GM19193 (cell line): Measurements from ENCODE around the gene MAPK13.

Source experiments
- POLR2A ChIP-seq: IDR thresholded peaks from 4 replicates; pipeline ENCODE4 v1.6.1; 2011; ENCODE audit not compliant: insufficient read depth, insufficient read length; ENCODE audit errors: extremely low read depth

MAPK13 gene

DNA sequence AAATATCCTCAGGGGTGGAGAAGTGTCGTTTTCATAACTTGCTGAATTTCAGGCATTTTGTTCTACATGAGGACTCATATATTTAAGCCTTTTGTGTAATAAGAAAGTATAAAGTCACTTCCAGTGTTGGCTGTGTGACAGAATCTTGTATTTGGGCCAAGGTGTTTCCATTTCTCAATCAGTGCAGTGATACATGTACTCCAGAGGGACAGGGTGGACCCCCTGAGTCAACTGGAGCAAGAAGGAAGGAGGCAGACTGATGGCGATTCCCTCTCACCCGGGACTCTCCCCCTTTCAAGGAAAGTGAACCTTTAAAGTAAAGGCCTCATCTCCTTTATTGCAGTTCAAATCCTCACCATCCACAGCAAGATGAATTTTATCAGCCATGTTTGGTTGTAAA is 20.3 kb upstream of the MAPK13 start:
- TF ChIP-seq POLR2A = no peak

DNA sequence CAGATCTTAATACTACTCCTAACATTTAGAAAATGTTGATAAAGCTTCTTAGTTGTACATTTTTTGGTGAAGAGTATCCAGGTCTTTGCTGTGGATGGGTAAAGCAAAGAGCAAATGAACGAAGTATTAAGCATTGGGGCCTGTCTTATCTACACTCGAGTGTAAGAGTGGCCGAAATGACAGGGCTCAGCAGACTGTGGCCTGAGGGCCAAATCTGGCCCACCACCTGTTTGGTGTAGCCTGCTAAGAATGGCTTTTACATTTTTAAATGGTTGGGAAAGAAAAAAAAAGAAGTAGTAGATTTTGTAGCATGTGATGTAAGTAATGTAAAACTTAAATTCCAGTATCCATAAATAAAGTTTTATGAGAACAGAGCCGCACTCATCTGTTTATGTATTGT is 19.4 kb upstream of the MAPK13 start:
- TF ChIP-seq POLR2A = no peak

DNA sequence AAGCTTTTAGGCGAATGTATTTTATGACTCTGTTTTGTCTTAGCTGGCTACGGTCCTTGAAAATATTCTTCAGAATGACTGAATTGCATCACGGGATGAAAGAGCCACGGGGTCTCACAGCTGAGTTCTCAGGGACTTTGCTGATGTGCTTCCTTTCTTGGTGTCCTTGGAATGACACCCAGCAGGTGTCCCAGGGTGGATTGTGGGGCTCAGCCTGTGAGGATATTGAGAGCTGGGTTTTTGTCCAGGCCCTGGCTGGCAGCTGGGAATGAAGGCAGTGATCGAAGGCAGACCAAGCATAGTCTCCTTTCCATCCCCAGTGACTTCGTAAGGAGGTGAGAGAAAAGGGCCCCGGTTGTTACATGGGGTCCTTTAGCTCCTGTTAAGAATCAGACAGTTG is 18.8 kb upstream of the MAPK13 start:
- TF ChIP-seq POLR2A = no peak

- TF ChIP-seq POLR2A = no peak
Measured at GRCh38 chr6:36113049-36113448, 17.3 kb upstream of the MAPK13 start.

DNA sequence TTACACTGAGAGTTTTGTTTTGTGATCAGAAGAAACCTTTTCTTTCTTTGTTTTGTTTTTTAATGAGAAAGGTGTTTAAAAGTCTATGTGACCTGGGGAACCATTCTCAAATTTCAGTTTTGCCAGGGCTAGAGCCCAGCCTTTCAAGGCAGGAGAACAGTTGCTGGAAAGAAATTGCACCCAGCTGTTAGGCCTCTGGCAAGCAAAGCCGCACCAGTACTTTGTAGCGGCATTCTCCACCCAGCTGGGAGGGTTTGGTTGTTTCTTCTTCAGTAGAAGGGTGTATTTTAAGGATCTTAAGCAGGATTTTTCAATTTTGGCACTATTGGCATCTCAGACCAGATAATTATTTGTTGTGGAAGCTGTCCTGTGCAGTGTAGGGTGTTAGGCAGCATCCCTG is 16.6 kb upstream of the MAPK13 start:
- no peak for TF ChIP-seq POLR2A

DNA sequence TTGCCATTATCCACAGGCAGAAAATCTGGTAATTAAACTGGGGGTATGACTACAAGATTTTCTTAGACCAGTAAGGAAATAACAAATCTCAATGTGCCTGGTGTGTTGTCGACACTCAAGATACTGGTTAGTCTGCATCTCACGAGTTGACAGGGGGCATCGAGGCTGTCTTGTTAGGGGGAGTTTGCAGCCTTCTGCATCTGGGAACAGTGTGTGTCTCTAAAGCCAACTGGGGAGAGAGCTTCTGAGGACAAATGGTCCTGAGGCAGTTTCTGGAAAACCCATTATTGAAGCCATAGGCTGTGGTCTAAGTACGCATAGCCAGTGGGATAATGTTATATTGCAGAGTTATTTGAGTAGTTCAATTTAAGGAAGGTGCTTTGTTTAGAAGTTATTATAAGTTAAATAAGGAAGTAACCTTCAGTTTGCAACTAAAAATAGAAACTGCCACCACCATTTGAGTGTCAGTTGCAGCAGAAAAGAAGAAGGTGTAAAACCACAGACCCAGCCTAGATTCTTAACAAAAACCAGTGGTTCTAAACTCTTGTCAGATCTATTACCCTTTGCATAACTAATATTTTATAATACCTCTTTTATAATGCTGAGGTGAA is 15.4 kb upstream of the MAPK13 start:
- TF ChIP-seq POLR2A = no peak

DNA sequence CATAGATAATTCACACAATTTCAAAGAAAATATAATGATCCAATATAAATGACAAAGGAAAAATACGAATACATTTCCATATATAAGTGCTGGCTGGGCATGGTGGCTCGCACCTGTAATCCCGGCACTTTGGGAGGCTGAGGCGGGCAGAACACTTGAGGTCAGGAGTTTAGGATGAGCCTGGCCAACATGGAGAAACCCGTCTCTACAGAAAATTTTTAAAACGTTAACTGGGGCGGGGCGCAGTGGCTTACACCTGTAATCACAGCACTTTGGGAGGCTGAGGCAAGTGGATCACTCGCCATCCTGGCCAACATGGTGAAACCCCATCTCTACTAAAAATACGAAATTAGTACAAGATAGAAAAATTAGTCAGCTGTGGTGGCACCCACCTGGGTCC is 14.9 kb upstream of the MAPK13 start:
- TF ChIP-seq POLR2A = no peak

DNA sequence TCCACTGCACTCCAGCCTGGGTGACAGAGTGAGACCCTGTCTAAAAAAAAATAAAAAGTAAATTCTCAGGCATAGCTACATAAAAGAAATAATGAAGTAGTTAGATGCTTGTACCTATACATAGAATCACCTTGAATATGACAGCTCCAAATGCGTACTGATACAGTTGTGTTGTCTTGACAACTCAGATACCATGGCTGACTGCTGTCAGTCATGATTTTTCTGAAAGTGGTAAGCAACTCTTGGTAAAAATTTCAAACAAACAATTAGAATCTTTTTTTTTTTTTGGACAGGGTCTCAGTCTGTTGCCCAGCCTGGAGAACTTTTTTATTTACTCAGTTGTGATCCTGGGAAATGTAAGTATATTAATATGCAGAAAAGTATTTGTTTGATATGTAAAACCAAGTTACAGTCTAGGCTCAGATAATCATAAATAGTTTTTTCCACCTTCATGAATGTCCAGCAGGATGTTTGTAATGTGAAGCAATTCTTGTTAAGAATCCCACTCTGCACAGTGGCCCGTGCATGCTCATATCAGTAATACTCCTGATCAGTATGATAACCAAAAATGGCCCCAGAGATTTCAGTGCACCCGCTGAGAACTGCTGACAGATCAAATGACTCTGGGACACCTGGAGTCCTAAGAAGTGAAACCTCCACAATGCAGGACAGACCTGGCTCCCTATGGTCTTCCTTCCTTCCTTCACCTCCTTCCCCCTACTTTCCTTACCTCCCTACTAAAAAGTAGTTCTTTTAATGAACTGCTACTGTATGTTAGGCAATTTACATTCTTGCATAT is 14.0 kb upstream of the MAPK13 start:
- no peak for TF ChIP-seq POLR2A

GRCh38 chr6:36116943-36117342 is 13.4 kb upstream of the MAPK13 start:
- TF ChIP-seq POLR2A = no peak

DNA sequence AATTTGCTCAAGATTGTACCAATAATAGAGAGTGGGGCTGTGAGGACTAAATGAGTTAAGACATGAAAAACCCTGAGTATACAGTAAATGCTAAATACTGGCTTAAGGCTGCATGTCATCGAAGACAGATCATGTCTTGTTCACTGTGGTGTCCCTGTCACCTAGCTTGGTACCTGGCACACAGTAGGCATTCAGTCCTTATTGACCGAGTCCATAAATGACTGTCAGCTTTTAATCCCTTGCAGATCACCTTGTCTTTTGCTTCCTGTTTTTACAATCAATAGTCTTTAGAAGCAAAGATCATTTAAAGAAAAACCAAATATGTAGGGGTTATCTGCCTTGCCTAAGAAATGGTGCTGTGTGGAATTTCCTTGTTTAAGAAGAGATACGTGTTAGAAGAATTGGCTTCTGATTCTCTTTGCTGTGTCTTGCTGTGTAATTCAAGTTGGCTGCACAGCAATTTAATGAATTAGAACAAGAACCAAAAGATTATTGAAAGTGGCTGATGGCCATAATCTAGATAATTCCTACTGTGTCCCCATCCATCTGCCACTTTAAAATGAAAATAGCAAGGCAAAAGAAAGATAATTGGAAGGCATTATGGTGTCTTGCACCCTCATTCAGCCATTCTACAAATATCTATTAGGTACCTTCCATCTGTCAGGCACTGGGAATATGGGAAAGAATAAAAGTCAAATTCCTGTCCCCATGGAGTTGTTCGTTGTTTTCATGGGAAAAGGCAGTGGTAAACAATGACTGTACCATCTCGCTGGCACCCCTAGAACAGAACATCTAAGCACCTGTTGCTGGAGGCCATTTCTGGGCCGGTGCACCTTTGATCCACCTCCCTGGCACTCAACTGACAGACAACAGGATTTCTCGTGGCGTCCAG is 12.4 kb upstream of the MAPK13 start:
- TF ChIP-seq POLR2A = no peak

GRCh38 chr6:36118550-36119107 is 11.7 kb upstream of the MAPK13 start:
- TF ChIP-seq POLR2A = no peak

DNA sequence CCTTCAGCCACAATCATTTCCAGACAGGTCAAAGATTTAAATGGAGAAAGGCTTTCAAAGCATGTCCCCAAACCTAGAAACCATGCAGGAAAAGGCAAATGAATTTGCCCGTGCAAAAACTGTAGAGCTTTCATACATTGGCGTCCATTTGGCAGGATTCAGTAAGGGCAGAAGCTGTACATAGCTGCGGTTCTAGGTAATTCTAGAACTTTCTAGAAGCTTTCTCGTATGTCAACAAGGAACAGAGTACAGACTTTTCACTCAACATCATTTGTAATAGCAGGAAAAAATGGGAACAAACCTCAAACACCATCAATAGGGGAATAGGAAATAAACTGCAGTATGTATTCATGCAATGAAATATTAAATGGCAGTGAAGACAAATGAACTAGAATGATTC is 11.1 kb upstream of the MAPK13 start:
- no peak for TF ChIP-seq POLR2A

DNA sequence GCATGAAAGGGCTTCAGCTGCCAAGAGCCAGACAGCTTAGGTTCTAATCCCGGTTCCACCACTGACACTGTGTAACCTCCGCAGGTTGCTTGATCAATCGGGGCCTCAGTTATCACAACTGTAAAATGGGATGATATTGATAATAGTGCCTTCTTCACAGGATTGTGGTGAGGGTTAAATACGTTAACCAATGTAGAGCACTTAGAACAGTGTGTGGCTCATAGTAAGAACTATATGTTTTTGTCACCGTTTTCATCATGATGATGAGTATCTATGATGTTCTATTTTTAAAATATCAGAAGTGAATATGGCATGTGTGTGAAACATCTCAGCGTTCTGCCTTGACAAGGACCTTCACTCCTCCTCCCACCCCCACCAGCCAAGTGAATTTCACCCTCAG is 10.3 kb upstream of the MAPK13 start:
- TF ChIP-seq POLR2A = no peak

GRCh38 chr6:36120539-36120938 is 9.8 kb upstream of the MAPK13 start:
- no peak for TF ChIP-seq POLR2A
